GM23248 (cell line): ENCODE measurements around the gene ITGA8. TPM values are rescaled to one million over a fixed set of nuclear protein-coding genes. Genes with fewer than 3 reads are reported as not detected.

ENCODE experiments used
- DNase-seq: peaks from one replicate; pipeline ENCODE4 v3.0.0-alpha.2; 2015
- H2AFZ ChIP-seq: fragments of 200-600 bp; sonication (generic); 2 replicates; pipeline ENCODE4 v1.6.1; 2016; ENCODE audit warnings: antibody characterized with exemption
- H3F3A ChIP-seq: fragments of 200-600 bp; sonication (generic); 2 replicates; pipeline ENCODE4 v1.6.1; 2016; ENCODE audit warnings: mild to moderate bottlenecking, antibody characterized with exemption, mixed run types; ENCODE audit not compliant: insufficient read depth
- H3K27ac ChIP-seq: fragments of 200-600 bp; sonication (generic); 2 replicates; pipeline ENCODE4 v1.5.1; 2016; ENCODE audit warnings: mild to moderate bottlenecking
- H3K27me3 ChIP-seq: fragments of 200-600 bp; sonication (generic); replicated peaks from 2 replicates; pipeline ENCODE4 v1.6.1; 2016; ENCODE audit warnings: mild to moderate bottlenecking; ENCODE audit not compliant: insufficient read depth
- H3K36me3 ChIP-seq: fragments of 200-600 bp; sonication (generic); 2 replicates; pipeline ENCODE4 v1.6.1; 2016; ENCODE audit warnings: low read depth, mild to moderate bottlenecking
- H3K4me1 ChIP-seq: fragments of 200-600 bp; sonication (generic); 2 replicates; pipeline ENCODE4 v1.6.1; 2016; ENCODE audit warnings: mild to moderate bottlenecking; ENCODE audit not compliant: insufficient read depth
- H3K4me2 ChIP-seq: fragments of 200-600 bp; sonication (generic); one replicate; pipeline ENCODE4 v1.6.1; 2016; ENCODE audit warnings: mild to moderate bottlenecking; ENCODE audit not compliant: unreplicated experiment
- H3K4me3 ChIP-seq: fragments of 200-600 bp; sonication (generic); 2 replicates; pipeline ENCODE4 v1.5.1; 2016; ENCODE audit warnings: mild to moderate bottlenecking
- H3K79me2 ChIP-seq: fragments of 200-600 bp; sonication (generic); 2 replicates; pipeline ENCODE4 v1.6.1; 2016; ENCODE audit warnings: mild to moderate bottlenecking; ENCODE audit not compliant: insufficient read depth
- H3K9ac ChIP-seq: fragments of 200-600 bp; sonication (generic); 2 replicates; pipeline ENCODE4 v1.6.1; 2016; ENCODE audit warnings: mild to moderate bottlenecking
- H3K9me2 ChIP-seq: fragments of 200-600 bp; sonication (generic); 2 replicates; pipeline ENCODE4 v1.6.1; 2016; ENCODE audit warnings: mixed run types, mild to moderate bottlenecking, moderate library complexity; ENCODE audit not compliant: insufficient read depth
- H3K9me3 ChIP-seq: fragments of 200-600 bp; sonication (generic); one replicate; pipeline ENCODE4 v1.6.1; 2017; ENCODE audit warnings: low read depth
- H4K20me1 ChIP-seq: fragments of 200-600 bp; sonication (generic); 2 replicates; pipeline ENCODE4 v1.6.0; 2016; ENCODE audit not compliant: insufficient read depth
- EZH2 ChIP-seq: fragments of 200-600 bp; sonication (generic); IDR thresholded peaks from 2 replicates; pipeline ENCODE4 v1.6.1; 2018; ENCODE audit warnings: antibody characterized with exemption, mild to moderate bottlenecking; ENCODE audit not compliant: insufficient read depth, poor library complexity, severe bottlenecking
- EZH2phosphoT487 ChIP-seq: fragments of 200-600 bp; sonication (generic); IDR thresholded peaks from 2 replicates; pipeline ENCODE4 v1.6.1; 2018; ENCODE audit warnings: antibody characterized with exemption, moderate library complexity, mild to moderate bottlenecking, low read depth; ENCODE audit not compliant: insufficient read depth
- WGBS, 2 experiments: methylation state at CpG; one replicate each; pipeline ENCODE4 v1.1.6; 2015 to 2017; ENCODE audit warnings: low lambda C conversion rate in 2 of 2, low coverage in 1 of 2; ENCODE audit errors: missing lambda C conversion rate in 2 of 2; 5-methylcytosine and 5-hydroxymethylcytosine counted together
- in situ Hi-C: fragments of 300-500 bp; cut with MboI; formaldehyde crosslinking; loops from 2 replicates; pipeline ENCODE4 v1.15.0; 2020
- polyA plus RNA-seq: library from polyadenylated mRNA; unstranded; fragments of >200 nt; fragmentation: Nextera tagmentation; extraction: Ambion mirVana; gene quantifications from 2 replicates; pipeline ENCODE4 v1.2.1, GENCODE V29; 2016
- total RNA-seq: library from RNA; depleted of rRNA; stranded (reverse); fragments of >200 nt; shearing (Covaris generic); gene quantifications from 2 replicates; pipeline ENCODE4 v1.2.3, GENCODE V29; 2014

ITGA8 gene
- total and polyA plus RNA-seq, 2 experiments from 2014 or later = 0.32 TPM; not detected in 1

- no peak overlapping the region for H3K4me2 ChIP-seq
- no peak overlapping the region for H2AFZ ChIP-seq
- no peaks in the 10 kb centered on the region for H3K9me3 ChIP-seq
- no peak for DNase-seq
- H3K4me1 ChIP-seq = peaks cover 7% of the 10 kb centered on the region; the same call in 1 of the 2 replicates
- no peaks in the 10 kb centered on the region for H4K20me1 ChIP-seq
- no peaks in the 10 kb centered on the region for H3K79me2 ChIP-seq
- no peak overlapping the region for H3K4me3 ChIP-seq
- H3K27me3 ChIP-seq = no peaks in the 10 kb centered on the region
- H3K9me2 ChIP-seq = no peaks in the 10 kb centered on the region
- H3K9ac ChIP-seq = no peak overlapping the region
- no peak overlapping the region for H3K27ac ChIP-seq
- 90 to 96% methylated on average over 1 of the region's 1 CpG for WGBS, 2 experiments
- no peaks in the 10 kb centered on the region for H3F3A ChIP-seq
- no peaks in the 10 kb centered on the region for H3K36me3 ChIP-seq
- in situ Hi-C loops = no loop called here
- TF ChIP-seq EZH2 (no peak), EZH2phosphoT487 (no peak)
These were observed 151.8 kb downstream of the ITGA8 start for GRCh38 chr10:15567952-15568351.

- in situ Hi-C loops = no loop called here
- Histone ChIP-seq H3K27me3 (no peaks in the 10 kb centered on the region), H3K79me2 (no peaks in the 10 kb centered on the region), H3K4me3 (no peak overlapping the region), H3K4me2 (no peak overlapping the region), H3K9me2 (no peaks in the 10 kb centered on the region), H3K4me1 (peaks cover 13% of the 10 kb centered on the region; the same call in 1 of the 2 replicates), H4K20me1 (no peaks in the 10 kb centered on the region), H2AFZ (no peak overlapping the region), H3K27ac (no peak overlapping the region), H3K9ac (no peak overlapping the region), H3K36me3 (no peaks in the 10 kb centered on the region), H3K9me3 (no peaks in the 10 kb centered on the region), H3F3A (peaks cover 3% of the 10 kb centered on the region; the same call in 1 of the 2 replicates)
- TF ChIP-seq EZH2 = no peak
- no peak for TF ChIP-seq EZH2phosphoT487
- peak; percentile 31 for DNase-seq
- 95 to 100% methylated on average over 1 of the region's 1 CpG for WGBS, 2 experiments
These were observed 156.5 kb downstream of the ITGA8 start for GRCh38 chr10:15563246-15563645.

GRCh38 chr10:15562578-15562977 is 157.1 kb downstream of the ITGA8 start:
- Histone ChIP-seq H3K27me3 (no peaks in the 10 kb centered on the region), H3K79me2 (no peaks in the 10 kb centered on the region), H3K4me2 (no peak overlapping the region), H3F3A (peaks cover 10% of the 10 kb centered on the region; the same call in 1 of the 2 replicates), H4K20me1 (no peaks in the 10 kb centered on the region), H2AFZ (no peak overlapping the region), H3K4me3 (no peak overlapping the region), H3K27ac (no peak overlapping the region), H3K9ac (no peak overlapping the region), H3K9me2 (no peaks in the 10 kb centered on the region), H3K4me1 (peaks cover 19% of the 10 kb centered on the region; the same call in 1 of the 2 replicates), H3K9me3 (no peaks in the 10 kb centered on the region), H3K36me3 (no peaks in the 10 kb centered on the region)
- 67 to 77% methylated on average over 4 to 5 of the region's 5 CpGs for WGBS, 2 experiments
- no peak for DNase-seq
- in situ Hi-C loops = no loop called here
- TF ChIP-seq EZH2phosphoT487 (no peak), EZH2 (no peak)

GRCh38 chr10:15562116-15562515 is 157.6 kb downstream of the ITGA8 start:
- Histone ChIP-seq H3K9me2 (no peaks in the 10 kb centered on the region), H3K27ac (no peak overlapping the region), H3F3A (peaks cover 13% of the 10 kb centered on the region; the same call in 1 of the 2 replicates), H3K4me3 (no peak overlapping the region), H3K4me1 (peaks cover 20% of the 10 kb centered on the region; the same call in 1 of the 2 replicates), H3K27me3 (no peaks in the 10 kb centered on the region), H4K20me1 (no peaks in the 10 kb centered on the region), H3K79me2 (no peaks in the 10 kb centered on the region), H2AFZ (no peak overlapping the region), H3K4me2 (no peak overlapping the region), H3K9me3 (no peaks in the 10 kb centered on the region), H3K36me3 (no peaks in the 10 kb centered on the region), H3K9ac (no peak overlapping the region)
- TF ChIP-seq EZH2phosphoT487 = no peak
- TF ChIP-seq EZH2 = no peak
- 92 to 96% methylated on average over 9 to 10 of the region's 10 CpGs for WGBS, 2 experiments
- in situ Hi-C loops = no loop called here
- DNase-seq = no peak
